ENCODE data around the gene MPV17L.

DNA sequence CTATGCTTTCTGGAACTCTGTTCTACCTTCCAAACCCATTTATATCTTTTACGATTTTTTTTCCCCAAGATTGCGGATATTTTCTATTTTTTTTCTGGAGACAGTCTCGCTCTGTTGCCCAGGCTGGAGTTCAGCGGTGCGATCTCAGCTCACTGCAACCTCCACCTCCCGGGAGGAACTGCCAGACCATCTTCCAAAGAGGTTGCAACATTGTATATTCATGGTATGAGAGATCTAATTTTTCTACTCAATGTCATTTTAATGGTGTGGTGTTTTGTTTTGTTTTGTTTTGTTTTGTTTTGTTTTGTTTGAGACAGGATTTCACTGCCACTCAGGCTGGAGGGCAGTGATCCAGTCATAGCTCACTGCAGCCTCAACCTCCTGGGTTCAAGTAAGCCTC, 30.3 kb downstream of the MPV17L start:
- TF ChIP-seq, protein P1, sequence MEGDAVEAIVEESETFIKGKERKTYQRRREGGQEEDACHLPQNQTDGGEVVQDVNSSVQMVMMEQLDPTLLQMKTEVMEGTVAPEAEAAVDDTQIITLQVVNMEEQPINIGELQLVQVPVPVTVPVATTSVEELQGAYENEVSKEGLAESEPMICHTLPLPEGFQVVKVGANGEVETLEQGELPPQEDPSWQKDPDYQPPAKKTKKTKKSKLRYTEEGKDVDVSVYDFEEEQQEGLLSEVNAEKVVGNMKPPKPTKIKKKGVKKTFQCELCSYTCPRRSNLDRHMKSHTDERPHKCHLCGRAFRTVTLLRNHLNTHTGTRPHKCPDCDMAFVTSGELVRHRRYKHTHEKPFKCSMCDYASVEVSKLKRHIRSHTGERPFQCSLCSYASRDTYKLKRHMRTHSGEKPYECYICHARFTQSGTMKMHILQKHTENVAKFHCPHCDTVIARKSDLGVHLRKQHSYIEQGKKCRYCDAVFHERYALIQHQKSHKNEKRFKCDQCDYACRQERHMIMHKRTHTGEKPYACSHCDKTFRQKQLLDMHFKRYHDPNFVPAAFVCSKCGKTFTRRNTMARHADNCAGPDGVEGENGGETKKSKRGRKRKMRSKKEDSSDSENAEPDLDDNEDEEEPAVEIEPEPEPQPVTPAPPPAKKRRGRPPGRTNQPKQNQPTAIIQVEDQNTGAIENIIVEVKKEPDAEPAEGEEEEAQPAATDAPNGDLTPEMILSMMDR (IDR thresholded peaks at IDR 0.05; ENCODE audit: poor library complexity), result no peak
- TF ChIP-seq EZH2 (IDR thresholded peaks at IDR 0.05; ENCODE audit: borderline replicate concordance), result no peak
- no peak for TF ChIP-seq EZH2phosphoT487 (IDR thresholded peaks at IDR 0.05; ENCODE audit: low read depth, severe bottlenecking, unreplicated experiment)

Data from hepatocyte (in vitro differentiated cells).